Activated CD4-positive, alpha-beta T cell treated with anti-CD3 and anti-CD28 coated beads for 1 hour (primary cell): ENCODE results near the gene FGL2.
"Not testable (repeated sequence)": the region's sequence is repeated elsewhere in the genome, so short reads cannot be mapped to it uniquely, and the experiment has no call there.

Source experiments
- DNase-seq: peaks from one replicate; pipeline ENCODE4 v3.0.0-alpha.2; 2020

FGL2 gene

GRCh38 chr7:77154917-77155464, 44.6 kb downstream of the FGL2 start:
- not testable (repeated sequence) for DNase-seq

GRCh38 chr7:77152232-77152631, 47.4 kb downstream of the FGL2 start:
- DNase-seq = not testable (repeated sequence)
